Sciatic nerve (tissue), 2 donors: ENCODE measurements around the gene TAF1D. TPM values are rescaled to one million over a fixed set of nuclear protein-coding genes. Genes with fewer than 3 reads are reported as not detected.

Source experiments
- ATAC-seq: fragments of 200-7000 bp; cut with Tn5 transposase; one replicate; pipeline ENCODE4 v1.9.1; 2020; ENCODE audit warnings: mild to moderate bottlenecking, moderate library complexity
- DNase-seq: peaks from one replicate; pipeline ENCODE4 v3.0.0-alpha.2; 2020; ENCODE audit warnings: low spot score
- intact Hi-C: fragments of 100-400 bp; cut with DNase I; formaldehyde crosslinking; loops from one replicate; pipeline ENCODE4 v1.14.2; 2022
- microRNA-seq: library from miRNA; unstranded; fragments of <30 nt; microRNA quantifications from one replicate; pipeline ENCODE4 v1.2.0, GENCODE V29; 2020
- total RNA-seq: library from RNA; stranded (reverse); fragmentation: NEBNext Ultra II Directional; extraction: Animal tissue kit (Norgen Biotek cat#: 25700); gene quantifications from one replicate; pipeline ENCODE4 v1.2.1, GENCODE V29; 2021
- donor health status: DM: no; HTN: no; CAD: no.
- donor health status: DM: no; HTN: no; CAD: no.

The TAF1D gene
- total RNA-seq, 1 donor from 2014 or later: 121 TPM

GRCh38 chr11:93686226-93686625 is 55.1 kb downstream of the TAF1D start:
- ATAC-seq: peak; percentile 62
- intact Hi-C loops: no loop called here
- DNase-seq: no peak

Small RNA genes within 50 kb of the gene (microRNA-seq; reads per million reads assigned to microRNA genes)
- gene MIR1304: 5.4 reads per million, percentile 12 among the genes with 10 or more reads in this experiment

Other genes with a start within 250 kb of the TAF1D start
- gene SMCO4, start 198.1 kb downstream of the TAF1D start, total RNA-seq: 12.3 TPM
- gene CEP295, start 79.8 kb downstream of the TAF1D start, total RNA-seq: 11.2 TPM
- gene C11orf54, start 177 bp upstream of the TAF1D start, total RNA-seq: 38.2 TPM
- gene MED17, start 42.8 kb upstream of the TAF1D start, total RNA-seq: 29.0 TPM
- gene VSTM5, start 109.1 kb upstream of the TAF1D start, total RNA-seq: 1.4 TPM